Measurements from ENCODE around the gene AKR1D1. TPM values are rescaled to one million over a fixed set of nuclear protein-coding genes. Genes with fewer than 3 reads are reported as not detected.

Gene AKR1D1
- total RNA-seq, 1 donor from 2014 or later = not detected

- no peak overlapping the region for H2AFZ ChIP-seq (replicated peaks)
- no peaks in the 10 kb centered on the region for H3K36me3 ChIP-seq
- H3K4me1 ChIP-seq = peaks cover 13% of the 10 kb centered on the region
- H3K4me3 ChIP-seq = no peak overlapping the region
- no peak overlapping the region for H3K4me2 ChIP-seq
- no peaks in the 10 kb centered on the region for H3K27me3 ChIP-seq
- no peaks in the 10 kb centered on the region for H3K27me3 Mint-ChIP-seq (ENCODE audit: insufficient read depth, low read depth)
- no peaks in the 10 kb centered on the region for H3K36me3 Mint-ChIP-seq
- H3K79me2 ChIP-seq (ENCODE audit: low read depth) = no peaks in the 10 kb centered on the region
- H3K4me1 Mint-ChIP-seq = peaks cover 14% of the 10 kb centered on the region
- no peaks in the 10 kb centered on the region for H4K20me1 ChIP-seq (ENCODE audit: low read depth)
- no peak overlapping the region for H3K4me3 Mint-ChIP-seq
- no peak for DNase-seq (ENCODE audit: low spot score)
- no peaks in the 10 kb centered on the region for H3K9me3 ChIP-seq (ENCODE audit: low read depth)
- H3K9me3 Mint-ChIP-seq = no peaks in the 10 kb centered on the region
- H3K27ac Mint-ChIP-seq = no peak overlapping the region
- no peak for TF ChIP-seq EZH2phosphoT487 (IDR thresholded peaks at IDR 0.05)
- no peak for TF ChIP-seq CTCF (IDR thresholded peaks at IDR 0.05)
- TF ChIP-seq EZH2 (IDR thresholded peaks at IDR 0.05) = no peak
- no peak overlapping the region for H3K27ac ChIP-seq
- H3K9ac ChIP-seq = no peak overlapping the region
- H3F3A ChIP-seq (ENCODE audit: low read depth) = no peaks in the 10 kb centered on the region
Measured at GRCh38 chr7:138065827-138066226, 10.4 kb upstream of the AKR1D1 start.

GRCh38 chr7:138066954-138067394, 9.3 kb upstream of the AKR1D1 start:
- H4K20me1 ChIP-seq (ENCODE audit: low read depth) = no peaks in the 10 kb centered on the region
- H3F3A ChIP-seq (ENCODE audit: low read depth) = no peaks in the 10 kb centered on the region
- DNase-seq (ENCODE audit: low spot score) = no peak
- Mint-ChIP-seq H3K36me3 (no peaks in the 10 kb centered on the region), H3K4me3 (no peak overlapping the region), H3K27ac (no peak overlapping the region), H3K27me3 (ENCODE audit: insufficient read depth, low read depth) (no peaks in the 10 kb centered on the region), H3K4me1 (peaks cover 14% of the 10 kb centered on the region), H3K9me3 (no peaks in the 10 kb centered on the region)
- H3K27me3 ChIP-seq = no peaks in the 10 kb centered on the region
- H3K9ac ChIP-seq = no peak overlapping the region
- no peaks in the 10 kb centered on the region for H3K36me3 ChIP-seq
- H3K4me3 ChIP-seq = no peak overlapping the region
- H3K4me2 ChIP-seq = no peak overlapping the region
- TF ChIP-seq EZH2phosphoT487 (IDR thresholded peaks at IDR 0.05) (no peak), CTCF (IDR thresholded peaks at IDR 0.05) (no peak), EZH2 (IDR thresholded peaks at IDR 0.05) (no peak)
- H3K79me2 ChIP-seq (ENCODE audit: low read depth) = no peaks in the 10 kb centered on the region
- H2AFZ ChIP-seq (replicated peaks) = no peak overlapping the region
- H3K4me1 ChIP-seq = peaks cover 13% of the 10 kb centered on the region
- no peaks in the 10 kb centered on the region for H3K9me3 ChIP-seq (ENCODE audit: low read depth)
- H3K27ac ChIP-seq = no peak overlapping the region

GRCh38 chr7:138067774-138068173, 8.5 kb upstream of the AKR1D1 start:
- H3F3A ChIP-seq (ENCODE audit: low read depth) = no peaks in the 10 kb centered on the region
- Mint-ChIP-seq H3K9me3 (no peaks in the 10 kb centered on the region), H3K4me3 (no peak overlapping the region), H3K4me1 (peaks cover 14% of the 10 kb centered on the region), H3K27me3 (ENCODE audit: insufficient read depth, low read depth) (no peaks in the 10 kb centered on the region), H3K36me3 (peaks cover 1% of the 10 kb centered on the region), H3K27ac (no peak overlapping the region)
- no peaks in the 10 kb centered on the region for H4K20me1 ChIP-seq (ENCODE audit: low read depth)
- H3K4me3 ChIP-seq = no peak overlapping the region
- no peak overlapping the region for H3K9ac ChIP-seq
- no peak overlapping the region for H3K4me2 ChIP-seq
- no peaks in the 10 kb centered on the region for H3K79me2 ChIP-seq (ENCODE audit: low read depth)
- H3K36me3 ChIP-seq = no peaks in the 10 kb centered on the region
- no peak for TF ChIP-seq EZH2 (IDR thresholded peaks at IDR 0.05)
- TF ChIP-seq EZH2phosphoT487 (IDR thresholded peaks at IDR 0.05) = no peak
- TF ChIP-seq CTCF (IDR thresholded peaks at IDR 0.05) = no peak
- no peak overlapping the region for H3K27ac ChIP-seq
- H2AFZ ChIP-seq (replicated peaks) = no peak overlapping the region
- no peaks in the 10 kb centered on the region for H3K9me3 ChIP-seq (ENCODE audit: low read depth)
- no peak for DNase-seq (ENCODE audit: low spot score)
- peaks cover 13% of the 10 kb centered on the region for H3K4me1 ChIP-seq
- no peaks in the 10 kb centered on the region for H3K27me3 ChIP-seq

All from neural progenitor cell (in vitro differentiated cells).